IPS-NIHi7 (cell line): ENCODE data around the gene CLP1.
A peak's percentile ranks its signal among the peaks of the same experiment; 100 is the strongest.
"Not testable (repeated sequence)": the region's sequence is repeated elsewhere in the genome, so short reads cannot be mapped to it uniquely, and the experiment has no call there.

Experiments
- DNase-seq: peaks from one replicate; pipeline ENCODE4 v3.0.0; 2012; ENCODE audit warnings: mixed read lengths; ENCODE audit errors: extremely low spot score

Gene CLP1

DNA sequence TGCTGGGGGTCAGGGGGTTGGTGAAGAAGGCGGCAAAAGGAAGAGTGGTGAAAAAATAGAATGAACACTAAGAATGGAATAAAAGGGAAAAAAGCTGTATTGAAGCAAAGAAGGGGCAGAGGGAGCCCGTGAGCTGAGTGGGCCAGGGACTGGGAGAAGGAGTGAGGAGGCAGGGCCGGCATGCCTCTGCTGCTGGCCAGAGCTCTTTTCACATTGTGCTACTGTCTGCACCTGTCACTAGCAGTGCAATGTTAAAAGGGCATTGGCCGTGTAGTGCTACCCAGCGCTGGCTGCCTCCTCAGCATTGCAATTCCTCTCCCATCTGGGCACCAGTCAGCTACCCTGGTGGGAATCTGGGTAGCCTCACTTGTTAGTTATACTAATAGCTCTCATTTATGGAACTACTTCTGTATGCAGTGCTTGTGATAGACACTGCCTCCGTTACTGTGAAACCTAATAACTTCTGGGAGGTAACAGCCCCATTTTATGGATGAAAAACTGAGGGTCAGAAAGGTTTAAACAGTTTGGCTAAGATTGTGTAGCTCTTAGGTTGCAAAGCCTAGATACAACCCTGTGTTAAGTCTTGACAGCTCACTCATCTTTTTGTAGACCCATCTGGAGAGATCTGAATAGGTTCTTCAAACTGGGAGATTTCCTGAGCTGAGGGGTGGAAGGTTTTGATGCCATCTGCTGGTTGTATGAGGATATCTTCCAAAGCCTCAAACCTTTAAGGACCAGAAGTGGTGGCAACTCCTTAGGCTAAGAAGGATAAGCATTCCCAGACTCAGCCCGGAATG lies 16.4 kb upstream of the CLP1 start:
- DNase-seq, result no peak

DNA sequence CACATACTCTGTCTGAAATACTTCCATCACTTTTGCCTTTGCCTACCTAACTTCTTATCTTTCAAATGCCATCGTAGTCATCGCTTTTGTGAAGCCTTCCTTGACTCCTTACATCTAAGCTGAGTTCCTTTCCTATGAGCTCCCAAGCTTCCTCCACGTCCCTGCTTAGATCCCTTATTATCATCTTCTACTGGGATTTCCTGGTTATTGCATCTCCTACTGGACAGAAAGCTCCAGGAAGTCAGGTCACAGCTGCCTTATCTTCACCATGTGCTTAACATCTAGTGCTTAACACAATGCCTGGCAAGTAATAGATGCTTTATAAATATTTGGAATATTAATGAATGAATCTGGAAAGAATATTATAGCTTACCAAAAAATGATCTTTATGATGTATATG lies 13.8 kb upstream of the CLP1 start:
- no peak for DNase-seq

DNA sequence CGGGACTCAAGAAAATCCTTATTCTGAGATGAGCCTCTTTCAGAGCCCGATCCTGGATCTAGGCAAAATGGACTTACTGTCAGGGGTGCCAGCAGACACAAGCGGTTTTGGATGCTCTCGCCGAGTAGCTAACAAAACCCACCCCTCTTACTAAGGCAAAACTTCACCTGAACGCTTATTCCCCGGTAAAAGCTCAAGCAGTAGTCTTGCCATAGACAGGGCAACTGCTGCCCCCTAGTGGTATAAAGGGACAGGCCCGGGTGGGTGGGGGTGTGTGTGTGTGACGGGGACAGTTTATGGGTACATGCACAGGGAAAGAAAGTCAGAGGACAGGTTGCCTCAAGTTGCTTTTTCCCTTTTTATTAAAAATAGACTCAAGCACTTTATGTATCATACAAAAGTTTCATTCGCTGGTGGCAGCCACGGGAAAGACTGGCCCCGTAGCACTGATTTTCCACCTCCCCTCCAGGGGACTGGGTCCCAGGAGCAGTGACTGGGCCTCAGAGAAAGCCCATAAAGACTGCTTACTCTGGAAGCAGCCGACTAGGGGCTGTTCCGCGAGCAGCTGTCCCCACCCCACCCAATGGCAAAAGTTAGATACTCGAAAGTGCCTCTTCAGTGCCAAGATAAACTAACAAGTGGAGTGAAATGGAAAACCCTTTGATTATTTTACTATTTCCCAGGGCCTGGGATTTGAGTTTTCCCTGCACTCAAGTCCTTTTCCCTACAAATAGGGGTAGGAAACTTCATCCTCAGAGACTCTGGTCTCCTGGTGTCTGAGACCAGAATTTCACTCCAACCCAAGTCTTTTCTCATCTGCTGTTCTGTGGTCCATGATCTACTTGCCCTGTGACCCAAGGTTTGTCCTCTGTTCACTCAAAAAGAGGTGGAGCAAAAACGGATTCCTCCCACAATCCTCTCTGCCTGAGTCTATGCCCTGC lies 12.5 kb upstream of the CLP1 start:
- DNase-seq, result peak; percentile 63

DNA sequence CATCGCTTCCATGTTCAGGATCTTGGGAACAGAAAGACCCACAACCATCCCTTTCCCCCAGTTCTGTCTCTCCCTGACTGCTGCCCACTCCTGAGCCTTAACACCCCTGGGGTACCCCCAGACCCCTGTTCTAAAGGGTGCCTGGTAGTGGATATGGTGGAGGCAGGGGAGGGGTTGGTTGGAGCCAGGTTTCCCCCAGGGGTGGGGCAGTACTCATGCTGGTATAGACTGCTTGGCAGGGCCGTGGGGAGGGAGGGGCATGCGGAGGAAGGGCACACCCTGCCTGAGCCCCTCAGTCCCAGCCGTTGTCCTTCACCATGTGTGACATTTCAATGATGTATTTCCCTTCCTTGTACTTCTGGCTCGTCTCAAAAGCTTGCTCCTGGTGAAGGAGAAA lies 11.9 kb upstream of the CLP1 start:
- no peak for DNase-seq

DNA sequence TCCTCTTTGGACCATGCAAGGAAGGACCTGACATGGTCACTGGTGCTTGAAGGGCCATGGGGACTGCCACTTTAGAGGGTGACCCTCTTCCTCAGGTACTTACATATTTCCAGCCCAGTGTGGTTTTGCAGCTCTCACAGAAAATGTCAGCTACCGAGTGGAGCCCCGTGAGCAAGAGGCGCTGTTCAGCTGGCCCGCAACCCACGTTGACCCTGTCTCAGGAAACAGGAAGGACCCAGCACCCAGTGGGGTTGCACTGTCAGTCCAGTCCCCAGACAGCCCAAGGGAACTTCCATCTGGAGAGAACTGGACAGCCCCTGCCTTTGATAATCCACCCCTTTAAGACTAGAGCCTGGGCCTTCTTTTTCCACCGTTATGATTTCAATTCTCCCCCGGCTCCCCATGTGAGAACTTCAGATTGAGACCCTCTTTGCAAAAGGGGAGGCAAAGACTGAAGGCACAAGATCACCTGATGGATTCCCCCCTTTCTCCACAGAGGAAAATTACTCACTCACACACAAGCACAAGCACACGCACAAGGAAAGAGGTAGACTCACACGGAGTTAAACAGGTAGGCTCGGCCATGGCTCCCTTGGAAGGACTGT lies 11.3 kb upstream of the CLP1 start:
- DNase-seq, result no peak

DNA sequence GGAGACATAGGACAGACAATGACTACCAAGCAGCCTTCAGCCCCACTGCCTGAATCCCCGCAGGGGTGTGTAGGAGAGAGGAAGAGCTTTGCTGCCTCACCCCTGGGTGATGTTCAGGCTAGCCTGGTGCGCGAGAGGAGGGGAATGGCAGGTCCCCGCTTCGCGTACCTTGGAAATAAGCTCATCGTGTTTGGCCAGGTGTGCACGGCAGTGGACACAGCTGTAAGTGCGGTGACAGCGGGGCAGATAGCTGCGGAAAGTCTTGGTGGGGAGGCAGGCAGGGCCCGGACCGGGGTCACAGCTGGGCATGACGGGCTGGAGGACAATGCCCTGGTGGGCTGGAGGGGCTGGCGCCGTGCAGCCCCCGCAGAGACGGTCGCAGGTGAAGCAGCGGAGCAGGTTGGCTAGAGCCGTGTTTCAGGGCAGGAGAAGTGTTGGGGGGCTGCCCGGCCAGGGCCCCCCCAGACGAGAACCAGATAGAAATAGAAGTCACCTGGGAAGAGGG lies 10.7 kb upstream of the CLP1 start:
- peak; percentile 41 for DNase-seq

DNA sequence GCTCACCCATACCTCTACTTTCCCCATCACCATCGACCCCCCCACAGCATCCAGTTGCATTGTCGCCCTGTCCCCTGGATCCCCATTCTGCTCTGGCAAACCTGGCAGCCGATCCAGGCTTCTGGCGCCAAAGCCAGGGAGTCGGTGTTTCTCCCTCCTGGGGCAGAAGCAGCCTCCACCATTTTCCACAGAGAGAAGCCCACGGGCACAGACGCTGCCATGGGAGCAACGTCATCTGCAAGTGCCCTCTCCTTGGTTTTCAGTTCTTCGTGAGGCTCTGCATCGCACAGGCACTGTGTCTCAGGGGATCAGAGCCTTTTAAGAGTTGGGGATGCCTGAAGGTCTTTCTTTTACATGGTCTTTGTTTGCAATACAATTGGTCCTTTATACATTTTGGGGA lies 10.2 kb upstream of the CLP1 start:
- DNase-seq, result peak; percentile 26

DNA sequence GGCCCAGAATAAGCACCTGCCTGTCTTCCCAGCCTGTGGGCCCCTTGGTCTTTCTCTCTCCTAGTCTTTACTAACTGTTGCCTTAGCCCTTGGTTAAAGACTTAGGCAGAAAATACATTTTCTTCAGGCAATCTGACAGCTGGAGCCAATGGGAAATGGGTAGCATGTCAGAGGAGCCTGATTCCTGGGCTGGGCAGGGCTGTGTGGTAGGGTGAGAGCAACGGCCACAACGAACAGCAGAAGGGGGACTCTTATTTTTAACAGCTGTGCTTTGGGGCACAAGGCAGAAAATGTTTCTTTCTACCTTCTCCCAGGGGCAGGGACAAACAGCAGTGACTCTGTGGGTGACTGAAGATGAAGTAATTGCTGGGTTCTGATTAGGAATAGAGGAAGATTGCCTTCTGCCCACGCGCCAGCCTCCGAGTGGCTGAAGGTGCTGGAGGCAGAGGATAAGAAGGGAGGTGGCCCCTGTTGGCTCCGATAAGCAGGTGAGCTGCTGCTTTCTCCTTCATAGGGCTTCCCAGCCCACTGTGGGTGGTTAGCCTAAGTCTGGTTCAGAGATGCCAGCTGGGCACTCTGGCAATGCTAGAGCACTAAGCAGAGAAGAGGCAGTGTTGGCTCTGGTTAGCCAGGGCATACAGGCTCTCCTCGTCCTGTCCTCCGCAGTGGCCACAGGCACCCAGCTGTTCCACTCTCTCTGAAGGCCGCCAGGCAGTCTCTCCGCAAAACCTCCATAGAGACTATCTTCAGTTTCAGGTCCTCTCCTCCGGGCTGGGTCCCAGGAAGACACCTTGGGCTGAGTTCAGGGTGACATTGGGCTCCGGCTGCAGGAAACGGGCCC lies 9.4 kb upstream of the CLP1 start:
- no peak for DNase-seq

DNA sequence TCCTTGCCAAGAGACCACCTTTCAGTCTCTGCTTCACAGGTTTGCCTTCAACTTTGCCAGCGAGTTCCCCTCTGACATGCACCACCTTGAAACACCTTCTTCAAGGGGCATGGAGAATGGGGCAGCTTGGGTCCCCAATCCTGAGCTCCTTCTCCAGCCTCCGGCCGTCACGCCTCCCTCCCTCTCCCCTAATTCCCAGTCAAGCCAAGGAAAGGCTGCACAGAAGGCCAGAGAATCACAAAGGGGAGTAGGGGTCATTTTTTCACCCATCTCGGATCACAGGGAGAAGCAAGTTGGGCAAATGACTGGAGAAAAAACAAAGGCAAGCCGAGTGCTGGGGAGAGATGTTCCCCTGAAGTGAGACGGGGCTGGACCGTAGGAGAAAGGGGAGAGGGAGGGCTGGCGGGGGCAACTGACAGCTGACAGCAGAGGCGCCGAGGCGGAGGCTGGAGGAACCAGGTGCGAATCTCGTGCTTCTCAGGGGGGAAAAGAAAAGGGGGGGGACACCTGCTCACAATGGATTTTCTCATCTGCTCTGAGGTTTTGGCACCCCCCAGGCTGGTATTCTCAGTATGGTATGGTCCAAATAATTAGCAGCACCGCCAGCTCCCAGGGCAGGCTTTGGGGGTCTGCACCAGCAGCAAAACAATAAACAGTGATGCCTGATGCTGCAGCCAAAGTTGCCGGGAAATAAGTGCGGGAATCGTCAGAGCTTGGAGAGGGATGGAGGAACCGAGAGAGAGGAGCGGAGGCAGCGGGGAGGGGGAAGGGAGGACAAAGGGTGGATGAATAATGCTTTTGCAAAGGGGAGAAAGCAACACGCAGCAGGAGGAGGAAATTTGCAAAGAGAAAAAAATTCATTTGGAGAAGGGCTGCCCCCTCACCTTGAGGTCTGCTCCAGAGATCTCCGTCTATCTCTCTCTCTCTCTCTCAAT lies 8.5 kb upstream of the CLP1 start:
- no peak for DNase-seq

DNA sequence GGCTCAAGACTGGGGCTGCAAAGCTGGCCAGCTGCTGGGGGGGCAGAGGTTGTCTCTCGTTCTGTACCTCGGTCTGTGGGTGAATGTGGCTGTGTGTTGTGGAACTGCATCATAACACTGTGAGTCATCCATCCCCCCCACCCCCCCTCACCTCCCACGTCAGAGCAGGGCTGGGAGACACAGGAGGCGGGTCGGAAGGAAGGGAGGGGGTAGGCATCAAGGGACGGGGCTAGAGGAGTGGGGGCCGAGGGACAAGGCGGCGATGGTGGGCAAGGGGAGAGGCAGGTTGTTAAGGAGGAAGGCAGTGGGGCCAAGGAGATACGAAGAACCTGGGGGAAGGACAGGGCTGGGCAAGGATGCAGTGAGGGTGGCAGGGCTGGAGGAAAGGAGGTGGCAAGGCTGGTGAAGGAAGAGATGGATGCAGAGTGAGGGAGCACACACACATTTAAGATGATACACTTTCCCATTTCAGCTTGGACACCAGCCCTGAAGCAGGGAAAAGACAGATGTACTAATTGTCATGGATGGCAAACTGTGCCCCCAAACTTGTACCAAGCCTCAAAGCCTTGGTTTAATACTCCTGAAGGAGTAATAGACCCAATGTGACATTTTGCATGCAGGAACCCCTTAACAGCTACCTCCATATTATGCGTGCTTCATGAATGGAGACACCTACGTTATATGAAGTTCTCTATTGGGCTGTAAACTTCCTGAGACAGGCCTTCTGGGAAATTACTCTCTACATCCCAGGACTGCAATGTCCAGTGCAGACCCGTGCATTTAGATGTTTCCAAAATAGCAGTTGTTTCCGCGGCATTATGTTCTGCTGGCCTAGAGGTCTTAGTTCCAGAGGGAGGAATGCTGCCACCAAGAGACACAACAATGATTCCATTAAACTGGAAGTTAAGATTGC lies 7.5 kb upstream of the CLP1 start, which contains the start of gene YPEL4:
YPEL4 (minus strand) TSS at position 87 of the 913 bp plus-strand sequence. CDS start 2,805 bp downstream, outside the sequence.
- peak; percentile 54 for DNase-seq

DNA sequence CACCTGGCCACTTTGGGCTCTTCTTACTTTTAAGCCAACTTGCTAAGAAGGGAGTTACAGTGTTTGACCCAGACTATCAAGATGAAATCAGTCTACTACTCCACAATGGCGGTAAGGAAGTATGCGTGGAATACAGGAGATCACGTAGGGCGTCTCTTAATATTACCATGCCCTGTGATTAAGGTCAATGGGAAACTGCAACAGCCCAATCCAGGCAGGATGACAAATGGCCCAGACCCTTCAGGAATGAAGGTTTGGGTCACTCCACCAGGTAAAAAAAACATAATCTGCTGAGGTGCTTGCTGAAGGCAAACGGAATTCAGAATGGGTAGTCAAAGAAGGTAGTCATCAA lies 6.8 kb upstream of the CLP1 start:
- DNase-seq, result no peak

DNA sequence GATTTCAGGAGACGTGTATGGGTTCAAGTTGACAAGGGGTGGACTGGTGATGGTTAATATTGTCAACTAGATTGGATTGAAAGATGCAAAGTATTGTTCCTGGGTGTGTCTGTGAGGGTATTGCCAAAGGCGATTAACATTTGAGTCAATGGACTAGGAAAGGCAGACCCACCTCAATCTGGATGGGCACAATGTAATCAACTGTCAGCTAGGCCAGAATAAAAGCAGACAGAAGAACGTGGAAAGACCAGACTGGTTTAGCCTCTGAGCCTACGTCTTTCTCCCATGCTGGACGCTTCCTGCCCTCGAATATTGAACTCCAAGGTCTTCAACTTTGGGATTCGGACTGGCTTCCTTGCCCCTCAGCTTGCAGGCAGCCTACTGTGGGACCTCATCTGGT lies 6.2 kb upstream of the CLP1 start:
- DNase-seq, result no peak

DNA sequence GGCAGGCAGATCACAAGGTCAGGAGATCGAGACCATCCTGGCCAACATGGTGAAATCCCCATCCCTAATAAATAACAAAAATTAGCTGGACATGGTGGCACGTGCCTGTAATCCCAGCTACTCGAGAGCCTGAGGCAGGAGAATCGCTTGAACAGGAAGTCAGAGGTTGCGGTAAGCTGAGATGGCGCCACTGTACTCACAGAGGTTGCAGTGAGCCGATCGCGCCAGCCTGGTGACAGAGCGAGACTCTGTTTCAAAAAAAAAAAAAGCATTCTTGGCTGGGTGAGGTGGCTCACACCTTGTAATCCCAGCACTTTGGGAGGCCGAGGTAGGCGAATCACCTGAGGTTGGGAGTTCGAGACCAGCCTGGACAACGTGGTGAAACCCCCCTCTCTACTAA lies 5.3 kb upstream of the CLP1 start:
- DNase-seq, result not testable (repeated sequence)

DNA sequence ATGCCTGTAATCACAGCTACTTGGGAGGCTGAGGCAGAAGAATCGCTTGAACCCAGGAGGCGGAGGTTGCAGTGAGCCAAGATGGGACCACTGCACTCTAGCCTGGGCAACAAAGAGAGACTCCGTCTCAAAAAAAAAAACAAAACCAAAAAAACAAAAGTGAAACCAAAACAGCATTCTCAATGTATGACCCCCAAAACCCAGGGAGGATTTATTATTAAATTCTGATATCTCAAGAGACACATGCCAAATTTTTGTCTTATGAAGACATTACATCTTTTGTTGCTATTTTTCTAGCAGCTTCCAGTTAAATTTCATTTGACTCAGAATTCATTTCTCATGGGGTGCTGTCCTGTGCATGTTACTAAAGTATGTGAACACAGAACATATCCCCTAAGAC lies 4.9 kb upstream of the CLP1 start:
- DNase-seq, result no peak

DNA sequence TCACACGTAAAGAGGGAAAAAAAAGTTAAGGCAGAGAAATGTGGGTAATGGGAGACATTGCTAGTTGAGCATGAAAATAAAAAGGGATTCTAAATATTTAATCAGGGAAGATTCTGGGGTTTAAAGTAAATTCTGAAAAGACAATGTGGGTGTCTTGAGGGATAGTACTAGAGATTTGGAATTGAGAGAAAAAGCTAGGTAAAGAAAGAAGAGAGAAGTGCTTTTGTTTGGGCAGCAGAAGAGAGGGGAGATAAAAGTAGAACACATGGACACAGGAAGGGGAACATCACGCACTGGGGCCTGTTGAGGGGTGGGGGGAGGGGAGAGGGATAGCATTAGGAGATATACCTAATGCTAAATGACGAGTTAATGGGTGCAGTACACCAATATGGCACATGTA lies 4.4 kb upstream of the CLP1 start:
- no peak for DNase-seq

DNA sequence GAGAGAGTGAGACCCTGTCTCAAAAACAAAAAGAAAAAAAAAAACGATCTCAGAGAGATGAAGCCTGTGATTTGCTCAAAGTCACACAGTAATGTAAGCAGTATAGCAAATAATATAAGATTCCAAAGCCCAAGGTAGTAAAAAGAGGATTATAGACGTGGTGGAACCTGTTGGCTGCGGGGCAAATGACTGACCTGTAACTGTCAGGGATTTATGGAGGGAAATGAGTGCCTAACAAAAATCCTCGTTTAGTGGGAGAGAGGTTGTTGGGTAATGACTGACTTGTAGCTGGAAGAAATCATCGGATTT lies 723 bp upstream of the CLP1 start:
- no peak for DNase-seq

DNA sequence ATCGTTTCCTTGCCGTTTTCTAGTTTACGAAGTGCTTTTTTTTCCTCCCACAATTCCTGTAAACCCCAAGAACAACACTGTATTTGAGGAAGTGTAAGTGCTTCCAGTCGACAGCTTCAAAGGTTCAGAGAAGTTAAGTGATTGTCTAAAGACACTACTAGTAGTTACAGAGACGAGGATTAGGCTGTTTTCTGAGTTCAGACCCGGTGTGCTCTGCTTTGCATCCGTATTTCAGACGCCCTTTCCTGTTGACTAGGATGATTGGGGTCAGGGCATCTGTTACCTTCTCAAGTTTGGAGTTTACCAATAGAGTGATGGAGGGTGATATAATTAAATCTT lies 430 bp downstream of the CLP1 start:
- no peak for DNase-seq

DNA sequence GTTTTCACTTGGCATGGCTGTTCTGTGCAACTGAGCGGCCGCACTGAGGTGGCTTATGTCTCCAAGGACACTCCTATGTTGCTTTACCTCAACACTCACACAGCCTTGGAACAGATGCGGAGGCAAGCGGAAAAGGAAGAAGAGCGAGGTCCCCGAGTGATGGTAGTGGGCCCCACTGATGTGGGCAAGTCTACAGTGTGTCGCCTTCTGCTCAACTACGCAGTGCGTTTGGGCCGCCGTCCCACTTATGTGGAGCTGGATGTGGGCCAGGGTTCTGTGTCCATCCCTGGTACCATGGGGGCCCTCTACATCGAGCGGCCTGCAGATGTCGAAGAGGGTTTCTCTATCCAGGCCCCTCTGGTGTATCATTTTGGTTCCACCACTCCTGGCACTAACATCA lies 2.1 kb downstream of the CLP1 start:
- DNase-seq, result no peak

DNA sequence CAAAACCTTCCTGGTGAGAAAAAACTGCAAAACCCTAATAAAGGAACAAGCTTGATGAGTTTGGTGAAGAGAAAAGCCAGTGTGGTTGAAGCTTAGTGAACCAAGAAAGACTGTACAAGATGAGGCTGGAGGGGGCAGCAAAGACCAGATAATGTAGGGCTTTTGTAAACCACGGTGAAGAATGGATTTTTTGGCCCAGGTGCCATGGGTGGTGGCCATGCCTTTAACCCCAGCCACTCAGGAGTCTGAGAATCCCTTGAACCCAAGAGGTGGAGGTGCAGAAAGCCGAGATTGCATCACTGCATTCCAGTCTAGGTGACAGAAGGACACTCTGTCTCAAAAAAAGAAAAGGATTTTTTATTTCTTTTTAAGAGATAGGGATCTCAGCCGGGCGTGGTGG lies 5.3 kb downstream of the CLP1 start:
- no peak for DNase-seq

DNA sequence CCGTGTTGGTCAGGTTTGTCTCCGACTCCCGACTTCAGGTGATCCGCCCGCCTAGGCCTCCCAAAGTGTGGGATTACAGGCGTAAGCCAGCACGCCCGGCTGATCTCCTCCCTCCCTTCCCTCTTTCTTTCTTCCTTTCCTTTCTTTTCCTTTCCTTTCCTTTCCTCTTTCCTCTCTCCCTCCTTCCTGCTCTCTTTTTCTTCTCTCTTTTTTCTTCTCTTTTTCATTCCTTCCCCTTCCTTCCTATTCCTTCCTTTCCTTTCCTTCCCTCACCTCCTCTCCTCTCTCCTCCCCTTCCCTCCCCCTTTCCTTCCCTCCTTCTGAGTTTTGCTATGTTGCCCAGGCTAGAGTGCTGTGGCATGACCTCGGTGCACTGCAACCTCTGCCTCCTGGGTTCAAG lies 6.4 kb downstream of the CLP1 start:
- DNase-seq, result no peak
